HFFc6 (cell line): ENCODE measurements around the gene KDM4C. TPM values are rescaled to one million over a fixed set of nuclear protein-coding genes. Genes with fewer than 3 reads are reported as not detected.

Experiments used
- DNase-seq: peaks from one replicate; pipeline ENCODE4 v3.0.0-alpha.2; 2018
- H3K27ac Mint-ChIP-seq: 2 replicates; pipeline ENCODE4 v1.8.0; 2020; ENCODE audit warnings: mild to moderate bottlenecking, mixed read lengths
- H3K27me3 Mint-ChIP-seq: 2 replicates; pipeline ENCODE4 v1.8.0; 2021; ENCODE audit warnings: mild to moderate bottlenecking, moderate library complexity, mixed read lengths; ENCODE audit not compliant: insufficient read depth
- H3K36me3 Mint-ChIP-seq: 2 replicates; pipeline ENCODE4 v1.8.0; 2021; ENCODE audit warnings: low read depth, mixed read lengths
- H3K4me1 Mint-ChIP-seq: 2 replicates; pipeline ENCODE4 v1.8.0; 2020; ENCODE audit warnings: low read depth, mixed read lengths
- H3K4me3 Mint-ChIP-seq: 2 replicates; pipeline ENCODE4 v1.8.0; 2020; ENCODE audit warnings: mild to moderate bottlenecking, moderate library complexity, mixed read lengths
- H3K9me3 Mint-ChIP-seq: 2 replicates; pipeline ENCODE4 v1.8.0; 2020; ENCODE audit warnings: mild to moderate bottlenecking, mixed read lengths
- total RNA-seq, 6 experiments: library from RNA; stranded (reverse); fragmentation: NEBNext Ultra II Directional; extraction: Animal tissue kit (Norgen Biotek cat#: 25700); gene quantifications; 2 replicates in 1 of 6; 3 replicates in 5 of 6; pipeline ENCODE4 v1.2.3, GENCODE V29; 2021
- TF ChIP-seq, protein P1 (sequence below): fragments of 200-600 bp; sonication (generic); IDR thresholded peaks from 2 replicates; pipeline ENCODE4 v1.5.0; 2021; ENCODE audit warnings: antibody characterized with exemption, mild to moderate bottlenecking

Gene KDM4C
- total RNA-seq, 6 experiments from 2014 or later, result 9.1 to 12.0 (median 11.1) TPM

DNA sequence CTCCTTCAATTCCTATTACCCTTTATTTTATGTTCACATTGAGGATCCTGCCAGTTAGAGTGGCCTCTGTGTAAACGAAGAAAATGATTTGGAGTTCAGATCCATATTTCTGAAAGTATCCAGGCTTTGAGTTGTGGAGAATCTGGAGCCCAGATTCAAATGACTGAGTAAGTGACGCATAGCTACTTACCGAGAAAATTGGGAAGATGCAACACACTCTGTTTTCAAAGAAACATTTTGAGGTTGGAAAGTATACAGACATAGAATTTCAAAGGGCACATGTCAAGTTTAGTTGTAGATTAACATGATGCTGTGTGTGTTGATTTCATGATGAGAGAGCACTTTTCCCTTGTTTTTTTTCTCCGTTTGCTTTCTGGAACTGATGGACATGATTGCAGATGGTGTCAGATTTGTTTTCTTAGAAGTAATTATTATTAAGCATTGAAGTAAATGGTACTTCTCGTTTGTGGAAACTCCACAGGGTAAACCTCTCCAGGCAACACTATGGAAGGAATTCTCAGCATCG, 148.1 kb downstream of the KDM4C start:
- no peaks in the 10 kb centered on the region for H3K9me3 Mint-ChIP-seq
- no peak overlapping the region for H3K4me3 Mint-ChIP-seq
- peaks cover 11% of the 10 kb centered on the region for H3K4me1 Mint-ChIP-seq
- H3K36me3 Mint-ChIP-seq, result no peaks in the 10 kb centered on the region
- DNase-seq, result no peak
- no peak overlapping the region for H3K27ac Mint-ChIP-seq
- TF ChIP-seq, protein P1, sequence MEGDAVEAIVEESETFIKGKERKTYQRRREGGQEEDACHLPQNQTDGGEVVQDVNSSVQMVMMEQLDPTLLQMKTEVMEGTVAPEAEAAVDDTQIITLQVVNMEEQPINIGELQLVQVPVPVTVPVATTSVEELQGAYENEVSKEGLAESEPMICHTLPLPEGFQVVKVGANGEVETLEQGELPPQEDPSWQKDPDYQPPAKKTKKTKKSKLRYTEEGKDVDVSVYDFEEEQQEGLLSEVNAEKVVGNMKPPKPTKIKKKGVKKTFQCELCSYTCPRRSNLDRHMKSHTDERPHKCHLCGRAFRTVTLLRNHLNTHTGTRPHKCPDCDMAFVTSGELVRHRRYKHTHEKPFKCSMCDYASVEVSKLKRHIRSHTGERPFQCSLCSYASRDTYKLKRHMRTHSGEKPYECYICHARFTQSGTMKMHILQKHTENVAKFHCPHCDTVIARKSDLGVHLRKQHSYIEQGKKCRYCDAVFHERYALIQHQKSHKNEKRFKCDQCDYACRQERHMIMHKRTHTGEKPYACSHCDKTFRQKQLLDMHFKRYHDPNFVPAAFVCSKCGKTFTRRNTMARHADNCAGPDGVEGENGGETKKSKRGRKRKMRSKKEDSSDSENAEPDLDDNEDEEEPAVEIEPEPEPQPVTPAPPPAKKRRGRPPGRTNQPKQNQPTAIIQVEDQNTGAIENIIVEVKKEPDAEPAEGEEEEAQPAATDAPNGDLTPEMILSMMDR, result no peak
- no peaks in the 10 kb centered on the region for H3K27me3 Mint-ChIP-seq

GRCh38 chr9:6907772-6908381, 150.1 kb downstream of the KDM4C start:
- Mint-ChIP-seq H3K27me3 (no peaks in the 10 kb centered on the region), H3K36me3 (no peaks in the 10 kb centered on the region), H3K4me1 (peaks cover 7% of the 10 kb centered on the region), H3K27ac (no peak overlapping the region), H3K9me3 (no peaks in the 10 kb centered on the region), H3K4me3 (no peak overlapping the region)
- DNase-seq, result peak; percentile 33
- TF ChIP-seq, protein P1, result peak; percentile 91

- Mint-ChIP-seq H3K4me1 (peaks cover 7% of the 10 kb centered on the region), H3K27ac (no peak overlapping the region), H3K27me3 (no peaks in the 10 kb centered on the region), H3K4me3 (no peak overlapping the region), H3K36me3 (no peaks in the 10 kb centered on the region), H3K9me3 (no peaks in the 10 kb centered on the region)
- TF ChIP-seq, protein P1, result no peak
- DNase-seq, result no peak
Measured at GRCh38 chr9:6909181-6909580, 151.4 kb downstream of the KDM4C start.

GRCh38 chr9:6910032-6910431, 152.3 kb downstream of the KDM4C start:
- no peak overlapping the region for H3K27ac Mint-ChIP-seq
- peaks cover 7% of the 10 kb centered on the region for H3K4me1 Mint-ChIP-seq
- no peaks in the 10 kb centered on the region for H3K36me3 Mint-ChIP-seq
- no peaks in the 10 kb centered on the region for H3K27me3 Mint-ChIP-seq
- TF ChIP-seq, protein P1, result peak; percentile 80
- H3K4me3 Mint-ChIP-seq, result no peak overlapping the region
- DNase-seq, result peak; percentile 26
- no peaks in the 10 kb centered on the region for H3K9me3 Mint-ChIP-seq

DNA sequence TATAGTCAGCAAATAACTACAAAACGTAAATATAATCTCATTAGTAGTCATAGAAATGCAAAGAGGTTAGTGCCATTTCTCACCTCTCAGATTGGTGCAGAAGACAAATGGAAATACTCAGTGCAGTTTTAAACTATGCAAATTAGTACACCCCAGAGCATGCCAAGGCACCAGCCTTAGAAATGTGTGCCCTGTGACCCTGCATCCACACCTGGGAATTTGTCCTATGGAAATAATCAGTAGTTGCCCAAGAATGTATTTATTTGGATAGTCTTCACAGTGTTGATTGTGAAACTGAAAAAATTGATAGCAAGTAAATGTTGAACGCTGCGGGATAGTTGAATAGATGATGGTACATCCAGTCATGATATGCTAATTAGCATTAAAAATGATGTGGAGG, 152.7 kb downstream of the KDM4C start:
- Mint-ChIP-seq H3K4me3 (no peak overlapping the region), H3K27me3 (no peaks in the 10 kb centered on the region), H3K36me3 (no peaks in the 10 kb centered on the region), H3K27ac (no peak overlapping the region), H3K9me3 (no peaks in the 10 kb centered on the region), H3K4me1 (peaks cover 7% of the 10 kb centered on the region)
- no peak for DNase-seq
- TF ChIP-seq, protein P1, result no peak
